Cortex of kidney (tissue), 1 donor: ENCODE data around the gene CAB39L.

Experiments used
- DNase-seq: peaks from one replicate; lab custom pipeline; 2025; lab: John Stamatoyannopoulos, UW

CAB39L gene

DNA sequence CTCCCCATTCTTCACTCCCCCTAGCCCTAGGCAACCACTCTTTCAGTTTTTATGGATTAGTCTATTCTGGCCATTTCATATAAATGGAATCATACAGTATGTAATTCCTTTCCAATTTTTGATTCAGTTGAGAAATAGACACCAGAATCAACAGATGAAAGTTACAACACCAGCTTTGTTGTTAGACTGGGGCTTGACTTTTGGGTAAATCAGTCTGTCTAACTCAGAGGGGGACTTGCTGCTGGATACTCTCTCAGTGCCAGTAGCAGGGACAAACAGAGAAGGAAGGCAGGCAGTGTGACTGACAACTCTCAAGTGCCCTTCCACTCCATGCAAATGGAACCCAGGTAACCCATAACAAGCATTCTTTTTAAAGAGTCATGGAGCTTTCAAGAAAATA is 155.4 kb downstream of the CAB39L start:
- DNase-seq, result no peak

DNA sequence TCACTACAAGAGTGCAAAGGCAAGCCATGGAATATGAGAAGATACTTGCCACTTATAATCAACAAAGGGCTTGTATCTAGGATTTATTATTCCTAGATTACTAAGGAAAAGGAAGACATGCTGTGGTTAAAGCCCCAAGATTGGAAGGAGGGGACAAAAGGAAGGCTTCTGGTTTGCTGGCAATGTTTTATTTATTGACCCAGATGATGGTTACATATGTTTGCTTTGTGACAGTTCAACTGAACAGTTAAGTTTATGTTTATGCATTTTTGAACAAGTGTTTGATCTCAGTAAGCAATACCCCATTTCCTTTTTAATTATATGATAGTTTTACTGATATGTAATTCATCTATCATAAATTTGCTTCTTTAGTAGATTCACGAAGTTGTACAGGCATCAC is 155.9 kb downstream of the CAB39L start:
- DNase-seq, result no peak

DNA sequence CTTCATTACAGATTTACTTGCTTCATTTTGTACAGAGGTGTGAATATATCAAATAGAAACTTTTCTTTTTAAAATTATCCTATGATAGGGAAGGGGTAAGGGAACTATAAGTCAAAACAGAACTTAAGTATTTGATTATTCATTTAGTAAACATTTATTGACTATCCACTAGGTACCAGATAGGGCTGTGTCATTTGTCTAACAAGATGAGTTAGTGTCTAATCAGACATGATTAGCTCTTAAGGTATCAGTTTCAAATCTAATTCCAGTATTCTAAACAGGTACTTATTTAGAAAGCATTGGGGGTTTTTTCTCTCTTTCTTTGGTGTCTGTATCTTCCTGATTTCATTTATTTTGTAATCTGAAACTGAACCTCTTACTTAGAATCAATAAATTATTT is 164.0 kb downstream of the CAB39L start:
- no peak for DNase-seq

DNA sequence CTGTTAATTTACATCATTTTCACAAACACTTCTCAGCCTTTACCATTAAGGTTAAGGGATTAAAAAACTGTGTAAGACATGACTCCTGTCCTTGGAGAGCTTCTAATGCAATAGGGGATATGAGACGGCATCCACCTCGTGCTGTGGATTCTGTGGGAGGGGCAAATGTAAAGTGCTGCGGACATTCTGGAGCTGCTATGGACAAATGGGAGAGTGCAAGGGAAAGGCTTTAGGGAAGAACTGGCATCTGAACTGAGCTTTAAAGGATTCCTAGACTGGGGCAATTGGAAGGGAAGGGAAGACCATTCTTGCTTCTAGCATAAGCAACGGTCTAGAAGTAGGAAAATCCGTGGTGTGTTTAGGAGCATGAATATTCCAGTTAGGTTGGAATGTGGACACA is 164.8 kb downstream of the CAB39L start:
- no peak for DNase-seq

DNA sequence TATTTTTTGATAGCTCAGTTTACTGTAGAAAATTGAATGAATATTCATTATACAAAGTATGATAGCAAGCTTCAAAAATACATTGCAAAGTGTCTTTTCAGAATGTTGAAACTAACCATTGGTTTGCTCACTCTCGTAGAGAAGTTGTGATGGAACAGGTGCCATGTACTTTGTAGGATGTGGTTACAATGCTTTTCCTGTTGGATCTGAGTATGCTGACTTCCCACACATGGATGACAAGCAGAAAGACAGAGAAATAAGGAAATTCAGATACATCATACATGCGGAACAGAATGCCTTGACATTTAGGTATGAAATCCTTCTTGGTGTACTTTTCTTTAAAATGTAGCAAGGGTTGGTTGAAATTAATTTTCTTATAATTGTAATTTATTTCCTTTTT is 165.7 kb downstream of the CAB39L start:
- DNase-seq, result no peak

DNA sequence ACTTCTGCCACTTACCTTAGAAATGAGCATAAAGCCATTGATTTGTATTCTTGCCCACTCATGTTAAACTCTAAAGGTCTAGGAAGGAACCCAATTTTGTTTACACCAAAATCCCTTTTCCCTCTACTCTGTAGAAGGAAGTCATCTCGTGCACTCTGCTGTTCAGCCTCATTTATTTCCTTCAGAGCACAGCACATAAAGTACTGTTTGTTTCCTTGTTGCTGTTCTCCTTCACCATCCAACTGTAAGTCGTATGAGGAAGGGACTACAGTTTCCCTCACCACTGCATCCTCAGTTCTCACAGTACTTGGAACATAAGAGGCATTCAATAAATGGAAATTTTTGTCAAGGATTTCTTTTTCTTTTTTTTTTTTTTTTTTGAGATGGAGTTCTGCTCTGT is 171.6 kb downstream of the CAB39L start:
- DNase-seq, result no peak

DNA sequence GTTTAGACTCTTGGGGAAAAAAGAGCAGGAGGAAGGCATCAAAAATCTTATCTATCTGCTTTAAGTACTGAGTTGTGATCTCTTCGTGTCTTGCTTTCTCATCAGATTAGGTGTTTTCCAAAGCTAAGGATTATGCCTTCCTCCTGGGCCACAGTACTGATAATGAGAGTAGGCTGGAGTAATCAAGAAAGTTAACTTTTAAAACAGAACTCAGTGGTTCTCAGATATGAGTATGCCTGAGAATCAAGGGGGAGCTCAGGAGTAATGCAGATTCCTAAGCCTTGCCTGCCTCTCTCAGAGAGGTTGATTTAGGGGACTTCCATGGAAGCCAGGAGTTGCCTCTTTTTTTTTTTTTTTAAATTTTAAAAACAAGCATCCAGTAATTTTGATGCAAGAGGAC is 172.6 kb downstream of the CAB39L start:
- no peak for DNase-seq

DNA sequence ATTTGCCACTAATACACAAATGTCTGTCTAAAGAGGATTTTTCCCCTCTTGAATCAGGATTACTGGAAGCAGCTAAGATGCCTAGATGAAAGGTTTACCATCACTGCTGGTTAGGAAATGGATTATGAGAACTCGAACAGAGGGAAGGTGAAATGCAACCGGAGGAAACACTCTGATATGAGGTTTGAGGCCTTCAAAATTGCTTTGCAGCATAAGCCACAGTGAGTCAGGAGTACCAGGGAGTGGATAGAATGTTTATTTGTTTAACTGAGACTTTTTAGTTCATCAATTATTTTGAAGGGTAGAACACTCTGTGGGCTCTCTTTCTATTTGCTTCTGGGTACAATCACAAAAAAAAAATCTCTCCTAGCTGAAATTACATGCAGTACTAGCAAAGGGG is 178.0 kb downstream of the CAB39L start:
- DNase-seq, result no peak

DNA sequence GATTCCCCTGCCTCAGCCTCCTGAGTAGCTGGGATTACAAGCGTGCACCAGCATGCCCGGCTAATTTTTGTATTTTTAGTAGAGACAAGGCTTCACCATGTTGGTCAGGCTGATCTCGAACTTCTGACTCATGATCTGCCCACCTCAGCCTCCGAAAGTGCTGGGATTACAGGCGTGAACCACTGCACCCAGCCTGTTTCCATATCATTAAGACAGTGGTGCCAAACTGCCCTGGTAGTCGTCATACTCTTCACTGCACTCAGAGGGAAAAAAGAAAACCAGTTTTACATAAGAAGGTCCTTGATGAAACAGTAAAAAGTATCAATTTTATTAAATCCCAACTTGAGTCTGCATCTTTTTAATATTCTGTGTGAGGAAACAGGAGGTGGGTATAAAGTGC is 181.2 kb downstream of the CAB39L start:
- DNase-seq, result no peak

DNA sequence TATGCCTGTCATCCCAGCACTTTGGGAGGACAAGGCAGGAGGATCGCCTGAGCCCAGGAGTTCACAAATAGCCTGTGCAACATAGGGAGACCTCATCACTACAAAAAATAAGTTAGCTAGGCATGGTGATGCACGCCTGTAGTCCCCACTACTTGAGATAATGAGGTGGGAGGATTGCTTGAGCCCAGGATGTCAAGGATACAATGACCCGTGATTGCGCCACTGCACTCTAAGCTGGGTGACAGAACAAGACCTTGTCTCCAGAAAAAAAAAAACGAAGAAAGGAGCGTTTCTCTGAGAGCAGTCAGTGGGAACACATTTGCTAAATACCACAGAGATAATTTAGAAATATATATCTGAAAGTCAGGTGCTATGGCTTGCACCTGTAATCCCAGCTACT is 184.3 kb downstream of the CAB39L start:
- DNase-seq, result no peak
